Measurements from ENCODE around the gene SCN1A. TPM values are rescaled to one million over a fixed set of nuclear protein-coding genes. Genes with fewer than 3 reads are reported as not detected.
"Not testable (repeated sequence)": the region's sequence is repeated elsewhere in the genome, so short reads cannot be mapped to it uniquely, and the experiment has no call there.

The SCN1A gene
- total RNA-seq, 4 donors from 2014 or later, result 0.41 TPM; not detected in 3

DNA sequence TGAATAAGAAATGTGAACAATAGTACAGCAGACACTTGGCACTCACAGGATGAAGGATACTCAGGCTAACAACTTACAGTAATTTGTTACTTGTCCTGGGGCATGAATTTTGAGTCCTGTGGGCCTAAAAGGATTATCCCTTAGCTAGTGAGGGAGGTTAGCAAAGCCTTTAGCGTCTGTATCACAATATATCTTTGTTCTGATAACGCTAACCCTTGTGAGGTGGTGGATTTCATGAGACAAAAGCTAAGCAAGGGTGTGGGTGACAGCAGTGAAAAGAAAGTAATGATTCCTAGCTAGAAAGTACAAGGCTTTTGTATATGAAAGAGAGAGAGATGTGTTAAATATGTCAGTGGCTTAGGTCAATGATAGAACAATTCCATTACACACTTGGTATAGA, 127.4 kb downstream of the SCN1A start:
- intact Hi-C loops (cut with DNase I; ENCODE audit: low total_unique reads), result no loop called here
- no peak for DNase-seq
- Histone ChIP-seq H3K36me3 (no peaks in the 10 kb centered on the region), H3K4me3 (no peak overlapping the region), H3K27ac (no peak overlapping the region), H3K27me3 (no peaks in the 10 kb centered on the region), H3K4me1 (no peaks in the 10 kb centered on the region), H3K9me3 (no peaks in the 10 kb centered on the region)
- TF ChIP-seq POLR2A (IDR thresholded peaks at IDR 0.05), result no peak
- TF ChIP-seq, protein P1, sequence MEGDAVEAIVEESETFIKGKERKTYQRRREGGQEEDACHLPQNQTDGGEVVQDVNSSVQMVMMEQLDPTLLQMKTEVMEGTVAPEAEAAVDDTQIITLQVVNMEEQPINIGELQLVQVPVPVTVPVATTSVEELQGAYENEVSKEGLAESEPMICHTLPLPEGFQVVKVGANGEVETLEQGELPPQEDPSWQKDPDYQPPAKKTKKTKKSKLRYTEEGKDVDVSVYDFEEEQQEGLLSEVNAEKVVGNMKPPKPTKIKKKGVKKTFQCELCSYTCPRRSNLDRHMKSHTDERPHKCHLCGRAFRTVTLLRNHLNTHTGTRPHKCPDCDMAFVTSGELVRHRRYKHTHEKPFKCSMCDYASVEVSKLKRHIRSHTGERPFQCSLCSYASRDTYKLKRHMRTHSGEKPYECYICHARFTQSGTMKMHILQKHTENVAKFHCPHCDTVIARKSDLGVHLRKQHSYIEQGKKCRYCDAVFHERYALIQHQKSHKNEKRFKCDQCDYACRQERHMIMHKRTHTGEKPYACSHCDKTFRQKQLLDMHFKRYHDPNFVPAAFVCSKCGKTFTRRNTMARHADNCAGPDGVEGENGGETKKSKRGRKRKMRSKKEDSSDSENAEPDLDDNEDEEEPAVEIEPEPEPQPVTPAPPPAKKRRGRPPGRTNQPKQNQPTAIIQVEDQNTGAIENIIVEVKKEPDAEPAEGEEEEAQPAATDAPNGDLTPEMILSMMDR (IDR thresholded peaks at IDR 0.05), result no peak

DNA sequence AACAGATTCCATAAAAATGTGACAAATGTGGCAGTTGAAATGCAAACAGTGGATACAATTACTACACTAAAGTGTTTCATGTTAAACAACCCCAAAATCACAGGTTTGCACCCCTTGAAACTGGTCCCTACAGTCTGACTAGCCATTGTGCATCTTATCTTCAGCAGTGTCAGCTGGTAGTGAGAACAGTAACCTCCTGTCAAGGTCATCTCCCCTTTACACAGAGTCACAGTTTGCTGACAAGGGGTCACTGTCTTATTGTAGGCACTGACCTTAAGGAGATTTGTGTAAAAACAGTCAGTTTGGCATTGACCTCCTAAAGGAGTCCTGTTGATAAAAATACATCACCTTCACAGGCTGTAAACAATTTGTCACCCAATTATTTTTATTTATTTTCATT, 137.0 kb downstream of the SCN1A start:
- Histone ChIP-seq H3K27me3 (no peaks in the 10 kb centered on the region), H3K9me3 (no peaks in the 10 kb centered on the region), H3K36me3 (no peaks in the 10 kb centered on the region), H3K4me3 (no peak overlapping the region), H3K27ac (no peak overlapping the region), H3K4me1 (no peaks in the 10 kb centered on the region)
- intact Hi-C loops (cut with DNase I; ENCODE audit: low total_unique reads), result no loop called here
- TF ChIP-seq, protein P1 (IDR thresholded peaks at IDR 0.05), result no peak
- TF ChIP-seq POLR2A (IDR thresholded peaks at IDR 0.05), result no peak
- no peak for DNase-seq

DNA sequence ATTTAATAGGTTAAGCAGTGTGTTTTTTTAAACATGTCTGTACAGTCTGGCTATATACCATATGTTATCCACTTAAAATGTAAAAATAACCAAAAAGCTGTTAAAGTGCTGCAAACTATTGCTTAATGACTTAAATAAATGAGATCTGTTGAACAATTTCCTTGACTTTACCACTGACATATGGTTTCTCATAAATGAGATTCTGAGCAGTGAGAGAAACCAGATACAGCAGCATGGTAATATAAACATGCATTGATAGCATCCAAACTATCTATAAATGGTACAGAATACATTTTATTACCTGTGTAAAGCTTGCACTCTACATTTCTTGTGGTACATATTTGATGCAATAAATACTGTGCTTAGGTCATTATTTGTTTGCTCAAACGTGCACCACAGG, 138.0 kb downstream of the SCN1A start:
- DNase-seq, result no peak
- H3K27me3 ChIP-seq, result no peaks in the 10 kb centered on the region
- H3K27ac ChIP-seq, result no peak overlapping the region
- H3K36me3 ChIP-seq, result no peaks in the 10 kb centered on the region
- TF ChIP-seq, protein P1 (IDR thresholded peaks at IDR 0.05), result no peak
- no peak for TF ChIP-seq POLR2A (IDR thresholded peaks at IDR 0.05)
- intact Hi-C loops (cut with DNase I; ENCODE audit: low total_unique reads), result no loop called here
- no peak overlapping the region for H3K4me3 ChIP-seq
- H3K9me3 ChIP-seq, result no peaks in the 10 kb centered on the region
- H3K4me1 ChIP-seq, result no peaks in the 10 kb centered on the region

DNA sequence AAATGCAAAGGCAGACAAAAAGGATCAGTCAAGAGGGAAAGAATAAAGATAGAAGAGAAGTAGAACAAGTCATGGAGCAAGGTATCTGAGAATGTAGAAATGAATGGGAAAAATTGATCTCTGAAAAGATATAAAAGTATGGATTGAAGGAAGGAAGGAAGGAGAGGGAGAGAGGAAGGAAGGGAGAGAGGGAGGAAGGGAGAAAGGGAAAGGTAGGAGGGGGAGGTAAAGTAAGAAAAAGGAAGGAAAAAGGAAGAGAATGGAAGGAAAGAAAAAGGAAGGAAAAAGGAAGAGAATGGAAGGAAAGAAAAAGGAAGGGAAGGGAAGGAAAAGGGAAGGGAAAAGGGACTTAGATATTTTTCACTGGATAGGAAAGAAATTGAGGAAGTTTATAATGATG, 142.7 kb downstream of the SCN1A start:
- Histone ChIP-seq H3K36me3 (no peaks in the 10 kb centered on the region), H3K27ac (no peak overlapping the region), H3K4me1 (no peaks in the 10 kb centered on the region), H3K4me3 (no peak overlapping the region), H3K27me3 (no peaks in the 10 kb centered on the region), H3K9me3 (no peaks in the 10 kb centered on the region)
- DNase-seq, result no peak
- intact Hi-C loops (cut with DNase I; ENCODE audit: low total_unique reads), result no loop called here
- TF ChIP-seq POLR2A (IDR thresholded peaks at IDR 0.05), result no peak
- TF ChIP-seq, protein P1 (IDR thresholded peaks at IDR 0.05), result no peak

DNA sequence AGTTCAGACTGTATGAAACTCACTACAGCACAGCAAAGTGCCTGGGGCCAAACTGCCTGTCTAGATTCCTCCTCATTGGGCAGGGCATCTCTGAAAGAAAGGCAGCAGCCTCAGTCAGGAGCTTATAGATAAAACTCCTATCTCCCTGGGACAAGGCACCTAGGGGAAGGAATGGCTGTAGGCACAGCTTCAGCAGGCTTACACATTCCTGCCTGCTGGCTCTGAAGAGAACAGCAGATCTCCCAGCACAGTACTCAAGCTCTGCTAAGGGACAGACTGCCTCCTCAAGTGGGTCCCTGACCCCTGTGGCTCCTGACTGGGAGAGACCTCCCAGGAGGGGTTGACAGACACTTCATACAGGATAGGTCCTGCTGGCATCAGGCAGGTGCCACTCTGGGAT, 155.7 kb downstream of the SCN1A start:
- H3K4me3 ChIP-seq; H3K27me3 ChIP-seq; H3K4me1 ChIP-seq; H3K9me3 ChIP-seq; DNase-seq; H3K27ac ChIP-seq; intact Hi-C loops (cut with DNase I; ENCODE audit: low total_unique reads); H3K36me3 ChIP-seq: not testable (repeated sequence)

DNA sequence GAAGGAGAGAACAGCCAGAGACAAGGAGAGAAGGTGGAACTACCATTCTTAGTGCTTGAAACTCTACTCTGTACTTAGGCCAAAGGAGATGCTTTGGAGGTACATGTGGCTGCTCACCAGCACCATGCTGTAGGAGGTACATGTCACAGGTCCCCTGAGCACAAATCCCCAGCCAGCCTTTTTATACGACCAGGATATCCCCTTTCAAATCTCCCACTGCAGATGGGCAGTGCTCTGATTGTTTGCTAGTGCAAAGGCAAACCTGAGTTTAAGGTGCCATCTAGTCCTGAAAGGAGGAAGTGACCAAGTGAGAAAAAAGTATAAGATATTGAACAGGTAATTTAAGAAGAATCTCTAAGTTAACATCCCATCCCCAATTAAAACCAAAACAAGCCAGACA, 157.2 kb downstream of the SCN1A start:
- no peaks in the 10 kb centered on the region for H3K4me1 ChIP-seq
- no peak overlapping the region for H3K4me3 ChIP-seq
- intact Hi-C loops (cut with DNase I; ENCODE audit: low total_unique reads), result no loop called here
- H3K36me3 ChIP-seq, result no peaks in the 10 kb centered on the region
- no peak for DNase-seq
- no peaks in the 10 kb centered on the region for H3K9me3 ChIP-seq
- no peak overlapping the region for H3K27ac ChIP-seq
- no peaks in the 10 kb centered on the region for H3K27me3 ChIP-seq
- TF ChIP-seq, protein P1 (IDR thresholded peaks at IDR 0.05), result no peak
- no peak for TF ChIP-seq POLR2A (IDR thresholded peaks at IDR 0.05)
